ENCODE results near the gene PLTP. TPM values are rescaled to one million over a fixed set of nuclear protein-coding genes. Genes with fewer than 3 reads are reported as not detected.

Gene PLTP
- total RNA-seq, 4 donors from 2014 or later, result 45.6 to 456 (median 177) TPM

- Histone ChIP-seq H3K4me1 (peaks cover 0 to 52% (median 20%) of the 10 kb centered on the region in 3 donors), H3K27me3 (no peaks in the 10 kb centered on the region), H3K36me3 (peaks cover 0 to 68% of the 10 kb centered on the region in 2 donors), H3K9me3 (no peaks in the 10 kb centered on the region), H3K27ac (peak within 1 kb of the TSS; percentile 76 to 96 (median 91)), H3K4me3 (peak within 1 kb of the TSS; percentile 64 to 92)
- no peak for TF ChIP-seq EP300 (IDR thresholded peaks at IDR 0.05)
- TF ChIP-seq CTCF (IDR thresholded peaks at IDR 0.05), result peak in 1 of 4 experiments; percentile 46
- TF ChIP-seq POLR2AphosphoS5 (IDR thresholded peaks at IDR 0.05), result peak; percentile 90
- peak; percentile 32 to 64 for TF ChIP-seq POLR2A (IDR thresholded peaks at IDR 0.05)
- ATAC-seq, result peak; percentile 85
- WGBS, 2 donors (ENCODE audit: low coverage in 1 of 2), result no CpG with 5 or more reads among the region's 78 CpGs
These were observed 20.7 kb downstream of the PLTP start, which contains the start of the genes CTSA and NEURL2 for GRCh38 chr20:45890985-45891983. Gene CTSA, plus strand, starts transcription at chr20:45891335. Its CDS starts 234 bp downstream, at chr20:45891569. Gene NEURL2, minus strand, starts transcription at chr20:45891208. Its CDS starts 217 bp downstream, at chr20:45890991.

GRCh38 chr20:45890077-45890984 is 21.6 kb downstream of the PLTP start:
- ATAC-seq, result peak; percentile 66
- Histone ChIP-seq H3K27ac (peak overlapping the region; percentile 76 to 96 (median 91)), H3K27me3 (no peaks in the 10 kb centered on the region), H3K9me3 (no peaks in the 10 kb centered on the region), H3K4me1 (peaks cover 0 to 53% (median 20%) of the 10 kb centered on the region in 3 donors), H3K36me3 (peaks cover 0 to 68% of the 10 kb centered on the region in 2 donors), H3K4me3 (peak overlapping the region; percentile 64 to 92)
- no peak for TF ChIP-seq POLR2A (IDR thresholded peaks at IDR 0.05)
- TF ChIP-seq POLR2AphosphoS5 (IDR thresholded peaks at IDR 0.05), result peak; percentile 50
- TF ChIP-seq CTCF (IDR thresholded peaks at IDR 0.05), result peak in 3 of 4 experiments; percentile 59 to 79 (median 67)
- TF ChIP-seq EP300 (IDR thresholded peaks at IDR 0.05), result no peak
- WGBS, 2 donors (ENCODE audit: low coverage in 1 of 2), result 0 to 20% methylated on average over 1 to 8 of the region's 79 CpGs

DNA sequence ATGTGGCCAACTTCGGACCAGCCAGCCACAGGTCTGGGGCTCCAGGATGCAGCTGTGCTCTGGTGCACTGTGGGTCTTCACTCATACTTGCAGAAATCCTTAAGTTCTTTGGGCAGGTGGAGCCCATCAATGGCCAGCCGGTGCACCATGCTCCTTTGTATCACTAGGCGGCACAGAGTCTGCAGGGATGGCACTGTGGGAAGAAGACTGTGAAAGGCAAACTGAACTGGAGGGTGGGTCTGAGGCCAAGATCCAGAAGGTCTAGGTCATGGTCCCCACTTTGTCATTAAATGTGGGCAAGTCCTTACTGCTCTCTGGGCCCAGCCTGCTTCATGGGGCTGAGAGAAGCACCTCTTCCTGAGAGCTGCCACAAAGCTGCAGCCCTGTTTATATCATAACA is 23.3 kb downstream of the PLTP start:
- WGBS, 2 donors (ENCODE audit: low coverage in 1 of 2), result no CpG with 5 or more reads among the region's 3 CpGs
- H3K27me3 ChIP-seq, result no peaks in the 10 kb centered on the region
- peaks cover 0 to 68% of the 10 kb centered on the region in 2 donors for H3K36me3 ChIP-seq
- no peaks in the 10 kb centered on the region for H3K9me3 ChIP-seq
- H3K27ac ChIP-seq, result no peak overlapping the region
- no peak for ATAC-seq
- H3K4me1 ChIP-seq, result peaks cover 0 to 68% (median 20%) of the 10 kb centered on the region in 3 donors
- H3K4me3 ChIP-seq, result no peak overlapping the region
- TF ChIP-seq POLR2AphosphoS5 (IDR thresholded peaks at IDR 0.05) (no peak), CTCF (IDR thresholded peaks at IDR 0.05) (no peak), POLR2A (IDR thresholded peaks at IDR 0.05) (no peak), EP300 (IDR thresholded peaks at IDR 0.05) (no peak)

GRCh38 chr20:45887346-45887715 is 24.6 kb downstream of the PLTP start, which contains the start of gene SPATA25:
Gene SPATA25, minus strand, starts transcription at chr20:45887622. Its CDS starts 32 bp downstream, at chr20:45887590.
- Histone ChIP-seq H3K4me3 (no peak within 1 kb of the TSS), H3K27ac (no peak within 1 kb of the TSS), H3K36me3 (peaks cover 0 to 68% of the 10 kb centered on the region in 2 donors), H3K4me1 (peaks cover 0 to 70% (median 14%) of the 10 kb centered on the region in 3 donors), H3K9me3 (no peaks in the 10 kb centered on the region), H3K27me3 (no peaks in the 10 kb centered on the region)
- ATAC-seq, result no peak
- 60 to 84% methylated on average over 2 to 5 of the region's 8 CpGs for WGBS, 2 donors (ENCODE audit: low coverage in 1 of 2)
- TF ChIP-seq CTCF (IDR thresholded peaks at IDR 0.05), result no peak
- TF ChIP-seq EP300 (IDR thresholded peaks at IDR 0.05), result no peak
- no peak for TF ChIP-seq POLR2A (IDR thresholded peaks at IDR 0.05)
- no peak for TF ChIP-seq POLR2AphosphoS5 (IDR thresholded peaks at IDR 0.05)

All from gastroesophageal sphincter (tissue), 4 donors.